Gastroesophageal sphincter (tissue), 4 donors: ENCODE data around the gene PHLDB1. TPM values are rescaled to one million over a fixed set of nuclear protein-coding genes. Genes with fewer than 3 reads are reported as not detected.
A peak's percentile ranks its signal among the peaks of the same experiment; 100 is the strongest.

Experiments used
- ATAC-seq: fragments of 150-250 bp; one replicate; pipeline ENCODE4 v1.9.1; 2016; ENCODE audit warnings: mild to moderate bottlenecking, moderate library complexity
- H3K27ac ChIP-seq, 4 donors: fragments of 200-600 bp; sonication (generic) in 3 of 4; 1 replicate in 3 of 4; 2 replicates in 1 of 4; pipeline ENCODE4 v1.5.1; 2016 to 2019
- H3K27me3 ChIP-seq: fragments of 200-600 bp; sonication (generic); one replicate; pipeline ENCODE4 v1.5.1; 2019
- H3K36me3 ChIP-seq, 2 donors: fragments of 200-600 bp; sonication (generic); one replicate each; pipeline ENCODE4 v1.5.1; 2019; ENCODE audit warnings: control low read depth in 1 of 2
- H3K4me1 ChIP-seq, 3 donors: fragments of 200-600 bp; sonication (generic); 1 replicate in 2 of 3; 2 replicates in 1 of 3; pipeline ENCODE4 v1.5.1; 2016 to 2019; ENCODE audit warnings: control low read depth in 2 of 3
- H3K4me3 ChIP-seq, 2 donors: fragments of 200-600 bp; sonication (generic); one replicate each; pipeline ENCODE4 v1.5.1; 2019; ENCODE audit warnings: mild to moderate bottlenecking in 1 of 2, moderate library complexity in 1 of 2
- H3K9me3 ChIP-seq, 3 donors: fragments of 200-600 bp; sonication (generic); one replicate each; pipeline ENCODE4 v1.5.1; 2017 to 2019; ENCODE audit warnings: control low read depth in 2 of 3
- CTCF ChIP-seq, 4 experiments: fragments of 200-600 bp in 2 of 4; fragments of 450-650 bp in 2 of 4; sonication (generic) in 1 of 4; IDR thresholded peaks; one replicate each; pipeline ENCODE4 v1.5.1; 2017 to 2019; ENCODE audit warnings: antibody characterized with exemption in 4 of 4, mild to moderate bottlenecking in 2 of 4, moderate library complexity in 2 of 4
- EP300 ChIP-seq: sonication (generic); formaldehyde crosslinking; IDR thresholded peaks from one replicate; pipeline ENCODE4 v1.6.1; 2017; ENCODE audit warnings: antibody characterized with exemption, mild to moderate bottlenecking
- POLR2A ChIP-seq, 2 donors: fragments of 450-650 bp; IDR thresholded peaks; one replicate each; pipeline ENCODE4 v1.6.1; 2017; ENCODE audit warnings: antibody characterized with exemption in 2 of 2, mild to moderate bottlenecking in 2 of 2, moderate library complexity in 1 of 2
- POLR2AphosphoS5 ChIP-seq: sonication (generic); formaldehyde crosslinking; IDR thresholded peaks from one replicate; pipeline ENCODE4 v1.6.1; 2017; ENCODE audit warnings: antibody characterized with exemption
- WGBS, 2 donors: methylation state at CpG; one replicate each; pipeline ENCODE4 v1.1.5; 2018; ENCODE audit warnings: low coverage in 1 of 2; 5-methylcytosine and 5-hydroxymethylcytosine counted together
- total RNA-seq, 4 donors: library from RNA; depleted of rRNA; stranded (reverse); fragments of >200 nt; gene quantifications; one replicate each; pipeline ENCODE4 v1.1.0, GENCODE V29; 2016

PHLDB1 gene
- total RNA-seq, 4 donors from 2014 or later = 45.8 to 144 (median 101) TPM

- no peak for ATAC-seq
- Histone ChIP-seq H3K27ac (peak overlapping the region in 1 of 4 donors; percentile 15), H3K9me3 (no peaks in the 10 kb centered on the region), H3K27me3 (no peaks in the 10 kb centered on the region), H3K4me3 (no peak overlapping the region), H3K4me1 (peaks cover 0 to 14% (median 0%) of the 10 kb centered on the region in 3 donors), H3K36me3 (peaks cover 0 to 100% of the 10 kb centered on the region in 2 donors)
- 28 to 54% methylated on average over 4 of the region's 4 CpGs for WGBS, 2 donors
- TF ChIP-seq POLR2A (IDR thresholded peaks at IDR 0.05) = no peak
- no peak for TF ChIP-seq EP300
- no peak for TF ChIP-seq CTCF (IDR thresholded peaks at IDR 0.05)
- TF ChIP-seq POLR2AphosphoS5 = no peak
These were observed 45.3 kb downstream of the PHLDB1 start for GRCh38 chr11:118652681-118653181.

- Histone ChIP-seq H3K4me3 (no peak overlapping the region), H3K27ac (no peak overlapping the region), H3K27me3 (no peaks in the 10 kb centered on the region), H3K9me3 (no peaks in the 10 kb centered on the region), H3K36me3 (peaks cover 0 to 95% of the 10 kb centered on the region in 2 donors), H3K4me1 (peaks cover 0 to 18% (median 0%) of the 10 kb centered on the region in 3 donors)
- TF ChIP-seq EP300 = no peak
- TF ChIP-seq CTCF (IDR thresholded peaks at IDR 0.05) = no peak
- TF ChIP-seq POLR2AphosphoS5 = no peak
- no peak for TF ChIP-seq POLR2A (IDR thresholded peaks at IDR 0.05)
- 82% methylated on average over 7 to 8 of the region's 8 CpGs for WGBS, 2 donors
- no peak for ATAC-seq
These were observed 46.4 kb downstream of the PHLDB1 start for GRCh38 chr11:118653684-118654390.

GRCh38 chr11:118655486-118656190, 48.2 kb downstream of the PHLDB1 start:
- Histone ChIP-seq H3K36me3 (peaks cover 0 to 77% of the 10 kb centered on the region in 2 donors), H3K27me3 (peaks cover 7% of the 10 kb centered on the region), H3K27ac (no peak overlapping the region), H3K4me1 (peaks cover 0 to 31% (median 10%) of the 10 kb centered on the region in 3 donors), H3K9me3 (no peaks in the 10 kb centered on the region), H3K4me3 (no peak overlapping the region)
- TF ChIP-seq CTCF (IDR thresholded peaks at IDR 0.05) = no peak
- no peak for TF ChIP-seq POLR2A (IDR thresholded peaks at IDR 0.05)
- TF ChIP-seq POLR2AphosphoS5 = no peak
- TF ChIP-seq EP300 = no peak
- 61% methylated on average over 4 of the region's 7 CpGs; no CpG with 5 or more reads in 1 of the 2 donors for WGBS, 2 donors
- ATAC-seq = no peak

GRCh38 chr11:118656563-118657165, 49.2 kb downstream of the PHLDB1 start:
- TF ChIP-seq CTCF (IDR thresholded peaks at IDR 0.05) = no peak
- TF ChIP-seq EP300 = no peak
- no peak for TF ChIP-seq POLR2A (IDR thresholded peaks at IDR 0.05)
- no peak for TF ChIP-seq POLR2AphosphoS5
- Histone ChIP-seq H3K9me3 (no peaks in the 10 kb centered on the region), H3K27me3 (peaks cover 13% of the 10 kb centered on the region), H3K36me3 (peaks cover 0 to 67% of the 10 kb centered on the region in 2 donors), H3K4me3 (no peak overlapping the region), H3K4me1 (peaks cover 0 to 31% (median 10%) of the 10 kb centered on the region in 3 donors), H3K27ac (no peak overlapping the region)
- ATAC-seq = no peak
- 40 to 87% methylated on average over 1 to 3 of the region's 5 CpGs for WGBS, 2 donors
